ENCODE measurements around the gene ZNF765.

DNA sequence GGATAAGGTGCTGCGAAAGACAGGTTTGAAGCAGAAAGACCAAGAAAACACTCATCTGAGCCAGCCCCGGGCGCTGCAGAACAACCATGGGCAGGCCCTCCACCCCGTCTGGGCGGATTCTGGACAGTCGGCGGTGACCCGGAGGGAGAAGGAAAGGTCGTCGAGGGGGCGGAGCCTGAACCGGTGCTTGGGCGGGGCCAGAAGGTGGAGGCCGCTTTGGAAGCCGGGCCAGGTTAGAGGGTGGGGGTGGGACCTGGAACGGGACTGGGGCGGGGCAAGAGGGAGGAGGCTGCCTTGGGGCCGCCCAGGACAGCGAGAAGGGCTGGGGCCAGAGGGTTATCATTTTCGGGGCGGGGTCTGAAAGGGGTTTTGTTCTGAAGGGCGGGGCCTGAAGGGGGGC is 5.0 kb upstream of the ZNF765 start:
- TF ChIP-seq CTCF (IDR thresholded peaks at IDR 0.05 in 2 of 3, conservative IDR thresholded peaks at IDR 0.05 in 1 of 3; ENCODE audit: borderline replicate concordance in 1 of 3, insufficient read depth in 1 of 3, low read depth in 2 of 3, low read length in 2 of 3) (no peak), POLR2A (IDR thresholded peaks at IDR 0.05; ENCODE audit: borderline replicate concordance, extremely low read depth, insufficient read depth, insufficient read length) (no peak), SRF (IDR thresholded peaks at IDR 0.05; ENCODE audit: low read depth) (no peak), JUND (IDR thresholded peaks at IDR 0.05) (no peak), EZH2phosphoT487 (IDR thresholded peaks at IDR 0.05; ENCODE audit: borderline replicate concordance) (no peak), CEBPB (IDR thresholded peaks at IDR 0.05; ENCODE audit: low read depth) (no peak), EZH2 (IDR thresholded peaks at IDR 0.05) (no peak), TCF7L2 (IDR thresholded peaks at IDR 0.05; ENCODE audit: borderline replicate concordance, extremely low read depth, insufficient read depth, insufficient read length) (no peak), MAX (IDR thresholded peaks at IDR 0.05) (no peak), SIN3A (IDR thresholded peaks at IDR 0.05; ENCODE audit: low read depth) (no peak), EGR1 (IDR thresholded peaks at IDR 0.05; ENCODE audit: low read depth) (no peak)
- TF ChIP-seq, protein P1, sequence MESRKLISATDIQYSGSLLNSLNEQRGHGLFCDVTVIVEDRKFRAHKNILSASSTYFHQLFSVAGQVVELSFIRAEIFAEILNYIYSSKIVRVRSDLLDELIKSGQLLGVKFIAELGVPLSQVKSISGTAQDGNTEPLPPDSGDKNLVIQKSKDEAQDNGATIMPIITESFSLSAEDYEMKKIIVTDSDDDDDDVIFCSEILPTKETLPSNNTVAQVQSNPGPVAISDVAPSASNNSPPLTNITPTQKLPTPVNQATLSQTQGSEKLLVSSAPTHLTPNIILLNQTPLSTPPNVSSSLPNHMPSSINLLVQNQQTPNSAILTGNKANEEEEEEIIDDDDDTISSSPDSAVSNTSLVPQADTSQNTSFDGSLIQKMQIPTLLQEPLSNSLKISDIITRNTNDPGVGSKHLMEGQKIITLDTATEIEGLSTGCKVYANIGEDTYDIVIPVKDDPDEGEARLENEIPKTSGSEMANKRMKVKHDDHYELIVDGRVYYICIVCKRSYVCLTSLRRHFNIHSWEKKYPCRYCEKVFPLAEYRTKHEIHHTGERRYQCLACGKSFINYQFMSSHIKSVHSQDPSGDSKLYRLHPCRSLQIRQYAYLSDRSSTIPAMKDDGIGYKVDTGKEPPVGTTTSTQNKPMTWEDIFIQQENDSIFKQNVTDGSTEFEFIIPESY (IDR thresholded peaks at IDR 0.05; ENCODE audit: extremely low read depth, insufficient replicate concordance, low read length) = no peak

Data from HCT116 (cell line).